PFSK-1 (cell line): ENCODE measurements around the gene SIGLEC10.

Experiments
- FOXP2 ChIP-seq: optimal IDR thresholded peaks from 2 replicates; pipeline ENCODE3; 2011; ENCODE audit warnings: borderline replicate concordance, control low read depth, inconsistent platforms; ENCODE audit not compliant: insufficient read depth; ENCODE audit errors: extremely low read length, extremely low read depth
- POLR2AphosphoS5 ChIP-seq: IDR thresholded peaks from 2 replicates; pipeline ENCODE4 v1.6.1; 2012; ENCODE audit warnings: low read depth, mild to moderate bottlenecking, control low read depth, low read length, moderate library complexity
- REST ChIP-seq, 2 experiments: IDR thresholded peaks; 2 replicates each; pipeline versions ENCODE4 v1.6.1 to v1.8.0; 2011 to 2012; ENCODE audit warnings: low read depth in 2 of 2, low read length in 2 of 2, control low read depth in 1 of 2, inconsistent platforms in 1 of 2, mild to moderate bottlenecking in 1 of 2, moderate library complexity in 1 of 2; ENCODE audit not compliant: insufficient read depth in 1 of 2
- SIN3A ChIP-seq: IDR thresholded peaks from 2 replicates; pipeline ENCODE4 v1.6.1; 2012; ENCODE audit warnings: mild to moderate bottlenecking, low read length, moderate library complexity, borderline replicate concordance; ENCODE audit not compliant: insufficient read depth
- TAF1 ChIP-seq: IDR thresholded peaks from 2 replicates; pipeline ENCODE4 v1.6.1; 2012; ENCODE audit warnings: low read length, control low read depth, borderline replicate concordance; ENCODE audit not compliant: insufficient read depth

The SIGLEC10 gene

GRCh38 chr19:51434456-51434855 is 17.0 kb upstream of the SIGLEC10 start:
- no peak for TF ChIP-seq FOXP2
- no peak for TF ChIP-seq POLR2AphosphoS5
- no peak for TF ChIP-seq TAF1
- TF ChIP-seq SIN3A: no peak
- TF ChIP-seq REST (IDR thresholded peaks at IDR 0.05; ENCODE audit: insufficient read depth in 1 of 2, low read depth in 2 of 2, low read length in 2 of 2): no peak

GRCh38 chr19:51433043-51433442 is 15.6 kb upstream of the SIGLEC10 start:
- TF ChIP-seq SIN3A (no peak), POLR2AphosphoS5 (no peak), TAF1 (no peak), FOXP2 (no peak), REST (IDR thresholded peaks at IDR 0.05; ENCODE audit: insufficient read depth in 1 of 2, low read depth in 2 of 2, low read length in 2 of 2) (no peak)

- no peak for TF ChIP-seq POLR2AphosphoS5
- TF ChIP-seq FOXP2: no peak
- TF ChIP-seq TAF1: no peak
- TF ChIP-seq SIN3A: no peak
- no peak for TF ChIP-seq REST (IDR thresholded peaks at IDR 0.05; ENCODE audit: insufficient read depth in 1 of 2, low read depth in 2 of 2, low read length in 2 of 2)
Measured at GRCh38 chr19:51431124-51431523, 13.7 kb upstream of the SIGLEC10 start.

- TF ChIP-seq FOXP2: no peak
- TF ChIP-seq POLR2AphosphoS5: no peak
- no peak for TF ChIP-seq REST (IDR thresholded peaks at IDR 0.05; ENCODE audit: insufficient read depth in 1 of 2, low read depth in 2 of 2, low read length in 2 of 2)
- TF ChIP-seq TAF1: no peak
- TF ChIP-seq SIN3A: no peak
Measured at GRCh38 chr19:51430221-51430620, 12.8 kb upstream of the SIGLEC10 start.

- TF ChIP-seq POLR2AphosphoS5: no peak
- no peak for TF ChIP-seq TAF1
- TF ChIP-seq REST (IDR thresholded peaks at IDR 0.05; ENCODE audit: insufficient read depth in 1 of 2, low read depth in 2 of 2, low read length in 2 of 2): no peak
- no peak for TF ChIP-seq FOXP2
- no peak for TF ChIP-seq SIN3A
Measured at GRCh38 chr19:51427201-51427600, 9.8 kb upstream of the SIGLEC10 start.
